PC-9 (cell line): ENCODE results near the gene ACSM6. TPM values are rescaled to one million over a fixed set of nuclear protein-coding genes. Genes with fewer than 3 reads are reported as not detected.

Experiments
- BruUV-seq: library from RNA; stranded (reverse); fragments of 400-500 nt; replicated peaks from 2 replicates; lab custom pipeline; 2021; lab: Mats Ljungman, UMichigan
- CTCF ChIA-PET: fragments of 300-600 bp; sonication (Branson Sonifier 250); formaldehyde crosslinking; loops from one replicate; lab custom pipeline; 2022; ENCODE audit warnings: antibody characterized with exemption; lab: Charles Lee
- POLR2A ChIA-PET: fragments of 300-600 bp; sonication (Branson Sonifier 250); formaldehyde crosslinking; loops from one replicate; lab custom pipeline; 2022; ENCODE audit warnings: antibody characterized with exemption; ENCODE audit not compliant: unreplicated experiment; lab: Charles Lee
- DNase-seq, 2 experiments: peaks; one replicate each; pipeline versions ENCODE4 v3.0.0 to v3.0.0-alpha.2; 2015 to 2022; ENCODE audit warnings: mixed read lengths in 1 of 2
- H2AFZ ChIP-seq: fragments of 200-600 bp; sonication (generic); 2 replicates; pipeline ENCODE4 v1.8.1; 2017; ENCODE audit warnings: antibody characterized with exemption
- H3F3A ChIP-seq: fragments of 200-600 bp; sonication (generic); 2 replicates; pipeline ENCODE4 v1.8.1; 2017; ENCODE audit warnings: antibody characterized with exemption, mild to moderate bottlenecking, low read depth; ENCODE audit not compliant: insufficient read depth
- H3K27ac ChIP-seq: fragments of 200-600 bp; sonication (generic); 2 replicates; pipeline ENCODE4 v1.6.1; 2016; ENCODE audit warnings: mixed run types
- H3K27me3 ChIP-seq: fragments of 200-600 bp; sonication (generic); 2 replicates; pipeline ENCODE4 v1.6.1; 2016; ENCODE audit warnings: low read depth, mixed run types; ENCODE audit not compliant: insufficient read depth
- H3K36me3 ChIP-seq: fragments of 200-600 bp; sonication (generic); 2 replicates; pipeline ENCODE4 v1.6.1; 2016; ENCODE audit warnings: low read depth, mixed run types
- H3K4me1 ChIP-seq: fragments of 200-600 bp; sonication (generic); replicated peaks from 2 replicates; pipeline ENCODE4 v1.6.1; 2016; ENCODE audit warnings: mixed run types; ENCODE audit not compliant: insufficient read depth
- H3K4me2 ChIP-seq: fragments of 200-600 bp; sonication (generic); 2 replicates; pipeline ENCODE4 v1.6.1; 2017; ENCODE audit warnings: mixed run types
- H3K4me3 ChIP-seq: fragments of 200-600 bp; sonication (generic); 2 replicates; pipeline ENCODE4 v1.6.1; 2016; ENCODE audit warnings: mixed run types
- H3K79me2 ChIP-seq: fragments of 200-600 bp; sonication (generic); 2 replicates; pipeline ENCODE4 v1.6.1; 2017; ENCODE audit warnings: low read depth, mixed run types
- H3K9me2 ChIP-seq: fragments of 200-600 bp; sonication (generic); 2 replicates; pipeline ENCODE4 v1.8.1; 2017; ENCODE audit warnings: mild to moderate bottlenecking; ENCODE audit not compliant: insufficient read depth
- H3K9me3 ChIP-seq: fragments of 200-600 bp; sonication (generic); 2 replicates; pipeline ENCODE4 v1.8.1; 2016; ENCODE audit warnings: low read depth; ENCODE audit not compliant: insufficient read depth
- H4K20me1 ChIP-seq: fragments of 200-600 bp; sonication (generic); 2 replicates; pipeline ENCODE4 v1.8.1; 2017; ENCODE audit not compliant: insufficient read depth
- CTCF ChIP-seq: fragments of 200-600 bp; sonication (generic); conservative IDR thresholded peaks from 2 replicates; pipeline ENCODE4 v1.6.1; 2017; ENCODE audit warnings: mixed run types, antibody characterized with exemption, mild to moderate bottlenecking, moderate library complexity
- EZH2 ChIP-seq: fragments of 200-600 bp; sonication (generic); IDR thresholded peaks from 2 replicates; pipeline ENCODE4 v1.8.0; 2017; ENCODE audit warnings: antibody characterized with exemption, low read depth
- intact Hi-C: fragments of 100-400 bp; cut with micrococcal nuclease; formaldehyde crosslinking; loops from one replicate; pipeline ENCODE4 v1.10.0; 2022; ENCODE audit not compliant: unreplicated experiment
- total RNA-seq: library from RNA; stranded (reverse); gene quantifications from 2 replicates; pipeline ENCODE4 v1.2.3, GENCODE V29; 2021

The ACSM6 gene
- total RNA-seq, 1 experiment from 2014 or later: not detected

GRCh38 chr10:95170790-95171189 is 23.2 kb upstream of the ACSM6 start:
- no peak for DNase-seq
- Histone ChIP-seq H3K79me2 (no peaks in the 10 kb centered on the region), H3K4me1 (no peaks in the 10 kb centered on the region), H2AFZ (no peak overlapping the region), H3K9me2 (no peaks in the 10 kb centered on the region), H3K36me3 (no peaks in the 10 kb centered on the region), H3F3A (no peaks in the 10 kb centered on the region), H3K27me3 (no peaks in the 10 kb centered on the region), H3K27ac (no peak overlapping the region), H3K4me2 (no peak overlapping the region), H3K9me3 (no peaks in the 10 kb centered on the region), H4K20me1 (no peaks in the 10 kb centered on the region), H3K4me3 (no peak overlapping the region)
- intact Hi-C loops: no loop called here
- BruUV-seq: no TSS peak
- CTCF ChIA-PET: no interaction called here
- POLR2A ChIA-PET: no interaction called here
- TF ChIP-seq CTCF (no peak), EZH2 (no peak)

GRCh38 chr10:95171336-95171735 is 22.7 kb upstream of the ACSM6 start:
- Histone ChIP-seq H3K9me3 (no peaks in the 10 kb centered on the region), H3K4me3 (no peak overlapping the region), H4K20me1 (no peaks in the 10 kb centered on the region), H3K4me1 (no peaks in the 10 kb centered on the region), H3K9me2 (no peaks in the 10 kb centered on the region), H3K4me2 (no peak overlapping the region), H3K27ac (no peak overlapping the region), H3K79me2 (no peaks in the 10 kb centered on the region), H2AFZ (no peak overlapping the region), H3F3A (no peaks in the 10 kb centered on the region), H3K27me3 (no peaks in the 10 kb centered on the region), H3K36me3 (no peaks in the 10 kb centered on the region)
- intact Hi-C loops: no loop called here
- TF ChIP-seq CTCF (no peak), EZH2 (no peak)
- ChIA-PET POLR2A (no interaction called here), CTCF (no interaction called here)
- DNase-seq: no peak
- no TSS peak for BruUV-seq

- POLR2A ChIA-PET: no interaction called here
- no peak overlapping the region for H3K27ac ChIP-seq
- H3K9me3 ChIP-seq: no peaks in the 10 kb centered on the region
- DNase-seq: no peak
- no peaks in the 10 kb centered on the region for H3K27me3 ChIP-seq
- no peaks in the 10 kb centered on the region for H3K9me2 ChIP-seq
- H3K4me3 ChIP-seq: no peak overlapping the region
- H2AFZ ChIP-seq: no peak overlapping the region
- intact Hi-C loops: no loop called here
- no peaks in the 10 kb centered on the region for H3K4me1 ChIP-seq
- H3F3A ChIP-seq: no peaks in the 10 kb centered on the region
- TF ChIP-seq CTCF (no peak), EZH2 (no peak)
- no TSS peak for BruUV-seq
- no peaks in the 10 kb centered on the region for H3K79me2 ChIP-seq
- CTCF ChIA-PET: no interaction called here
- H4K20me1 ChIP-seq: no peaks in the 10 kb centered on the region
- no peaks in the 10 kb centered on the region for H3K36me3 ChIP-seq
- H3K4me2 ChIP-seq: no peak overlapping the region
These were observed 21.2 kb upstream of the ACSM6 start for GRCh38 chr10:95172851-95173250.
